GM19351 (cell line): ENCODE results near the gene RCC2.

Source experiments
- ATAC-seq: cut with Tn5 transposase; IDR thresholded peaks from one replicate; pipeline ENCODE4 v1.9.1; 2021; ENCODE audit warnings: mild to moderate bottlenecking, moderate library complexity; ENCODE audit not compliant: unreplicated experiment

RCC2 gene

DNA sequence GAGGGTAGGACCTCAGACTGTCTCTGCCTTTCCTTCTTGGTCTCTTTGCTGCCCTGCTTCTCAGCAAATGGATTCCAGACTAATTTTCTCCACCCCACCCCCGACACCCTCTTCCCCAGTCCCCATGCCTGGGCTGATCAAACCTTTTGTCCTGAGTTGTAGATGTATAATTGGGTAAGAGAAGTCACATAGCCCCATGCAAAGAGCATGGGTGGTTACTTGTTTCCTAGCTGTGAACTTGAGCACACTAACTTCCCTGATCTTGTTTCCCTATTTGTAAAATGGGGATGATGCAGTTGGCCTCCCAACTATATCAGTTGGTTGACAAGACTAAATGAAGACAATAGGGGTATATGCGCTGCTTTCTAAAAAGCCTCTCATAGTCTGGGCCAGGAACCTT lies 58.3 kb downstream of the RCC2 start:
- ATAC-seq, result no peak

DNA sequence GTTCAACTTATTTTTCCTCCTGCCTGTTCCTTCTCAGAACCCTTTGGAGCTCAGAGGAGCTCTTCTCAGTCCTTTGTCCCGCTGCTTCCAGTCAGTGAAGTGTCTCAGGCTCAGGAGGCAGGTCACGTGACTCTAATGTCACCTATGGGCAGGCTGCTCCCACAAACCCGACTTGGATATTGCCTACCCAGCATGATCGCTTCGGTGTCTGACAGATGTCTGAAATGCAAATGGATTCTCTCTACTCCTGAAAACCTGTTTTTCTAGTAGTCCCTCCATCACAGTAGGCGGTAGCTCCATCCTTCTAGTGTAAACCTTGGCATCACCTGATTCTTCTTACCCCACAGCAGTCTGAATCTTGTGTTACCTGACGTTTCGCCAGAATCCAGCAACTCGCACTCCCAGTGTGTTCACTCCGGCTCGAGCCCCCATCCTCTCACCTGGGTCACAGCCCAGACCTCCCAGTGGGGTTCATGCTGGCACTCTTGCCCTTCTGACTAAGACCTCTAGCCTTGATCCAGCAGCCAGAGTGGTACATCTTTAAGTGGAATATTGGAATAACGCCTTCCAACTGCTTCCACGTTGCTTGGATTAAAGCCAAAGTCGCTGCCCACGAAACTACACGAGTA lies 62.0 kb downstream of the RCC2 start:
- no peak for ATAC-seq

DNA sequence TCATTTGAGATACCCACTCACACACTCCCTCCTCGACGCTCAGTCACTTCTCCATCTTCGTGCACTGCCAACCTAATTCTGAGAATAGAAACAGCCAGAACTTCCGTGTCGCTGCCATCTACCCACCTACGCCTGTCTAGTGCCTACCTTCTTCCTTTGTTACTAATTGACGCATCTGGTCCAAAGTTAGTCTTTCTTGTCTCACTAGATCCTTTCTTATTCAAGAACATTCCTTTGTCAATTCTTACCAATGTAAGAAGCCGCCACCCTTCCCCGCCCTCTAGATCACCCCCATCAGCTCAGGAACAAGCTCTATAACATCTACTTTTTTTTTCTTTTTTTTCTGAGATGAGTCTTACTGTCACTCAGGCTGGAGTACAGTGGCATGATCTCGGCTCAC lies 63.8 kb downstream of the RCC2 start:
- no peak for ATAC-seq

DNA sequence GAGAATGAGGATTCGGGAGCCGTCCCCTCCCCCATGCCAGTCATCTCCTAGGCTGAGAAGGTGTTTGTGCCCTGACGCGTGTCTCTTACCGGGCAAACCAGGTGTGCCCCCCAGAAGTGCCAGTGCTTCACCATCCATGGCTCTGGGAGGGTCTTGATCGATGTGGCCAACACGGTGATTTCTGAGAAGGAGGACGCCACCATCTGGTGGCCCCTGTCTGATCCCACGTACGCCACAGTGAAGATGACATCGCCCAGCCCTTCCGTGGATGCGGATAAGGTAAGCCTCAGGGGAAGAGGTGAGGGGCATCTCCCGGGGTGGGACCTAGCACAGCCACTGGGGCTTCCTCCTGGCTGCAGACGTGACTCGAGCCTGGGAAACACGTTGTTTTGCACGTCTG lies 66.5 kb downstream of the RCC2 start:
- ATAC-seq, result no peak

DNA sequence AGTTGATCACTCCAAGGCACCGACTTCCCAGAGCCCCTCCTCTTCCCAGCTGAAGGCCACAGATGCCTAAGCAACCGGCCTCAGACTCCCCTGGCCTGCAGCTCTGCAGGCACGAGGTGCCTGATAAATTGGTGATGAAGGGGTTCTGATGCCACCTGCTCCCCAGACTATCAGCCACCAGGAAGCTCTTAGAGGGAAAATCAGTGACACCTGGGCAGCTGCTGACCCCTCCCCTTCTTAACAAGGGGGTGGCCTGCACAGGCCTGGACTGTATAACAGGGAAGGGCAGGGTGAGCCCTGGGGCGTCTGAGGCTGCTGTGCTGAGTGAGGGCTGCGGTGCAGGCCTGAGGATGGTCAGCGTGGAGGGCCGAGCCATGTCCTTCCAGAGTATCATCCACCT lies 67.6 kb downstream of the RCC2 start, which contains the start of gene PADI6:
PADI6 (plus strand) TSS at position 301 of the 400 bp plus-strand sequence; CDS start at position 351, 50 bp downstream.
- ATAC-seq, result no peak

DNA sequence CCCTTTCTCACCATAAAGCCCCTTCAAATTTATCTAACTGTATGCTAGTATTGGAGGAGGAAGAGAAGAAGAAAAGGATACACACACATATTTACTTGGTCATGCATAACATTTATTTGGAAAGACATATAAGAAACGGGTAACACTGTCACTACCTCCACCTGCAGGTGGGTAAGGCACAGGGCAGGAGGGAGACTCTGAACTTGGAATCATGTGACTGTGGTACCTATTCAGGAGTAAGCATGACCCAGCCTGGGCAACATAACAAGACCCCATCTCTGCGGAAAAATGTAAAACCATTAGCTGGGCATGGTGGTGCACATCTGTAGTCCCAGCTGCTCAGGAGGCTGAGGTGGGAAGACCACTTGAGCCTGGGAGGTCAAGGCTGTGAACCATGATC lies 68.9 kb downstream of the RCC2 start:
- no peak for ATAC-seq

DNA sequence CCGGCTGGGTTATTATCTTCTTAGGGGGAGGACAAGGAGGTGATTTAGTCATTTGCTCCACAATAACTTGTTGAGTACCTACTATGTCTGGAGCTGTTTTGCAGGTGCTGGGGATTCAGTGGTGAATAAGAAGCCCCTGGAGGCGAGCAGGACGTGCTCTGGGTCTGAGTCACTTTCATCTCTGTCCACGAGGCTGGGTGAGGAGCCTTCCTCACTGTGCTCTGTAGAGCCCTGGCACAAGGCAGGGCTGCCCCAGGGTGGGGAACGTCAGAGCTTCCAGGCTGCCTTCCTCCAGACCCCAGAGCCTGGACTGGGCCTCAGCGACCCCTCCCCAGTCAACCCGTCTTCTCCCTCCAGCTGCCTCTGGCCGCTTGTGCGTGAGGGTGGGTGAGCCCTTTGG lies 70.0 kb downstream of the RCC2 start:
- ATAC-seq, result no peak

DNA sequence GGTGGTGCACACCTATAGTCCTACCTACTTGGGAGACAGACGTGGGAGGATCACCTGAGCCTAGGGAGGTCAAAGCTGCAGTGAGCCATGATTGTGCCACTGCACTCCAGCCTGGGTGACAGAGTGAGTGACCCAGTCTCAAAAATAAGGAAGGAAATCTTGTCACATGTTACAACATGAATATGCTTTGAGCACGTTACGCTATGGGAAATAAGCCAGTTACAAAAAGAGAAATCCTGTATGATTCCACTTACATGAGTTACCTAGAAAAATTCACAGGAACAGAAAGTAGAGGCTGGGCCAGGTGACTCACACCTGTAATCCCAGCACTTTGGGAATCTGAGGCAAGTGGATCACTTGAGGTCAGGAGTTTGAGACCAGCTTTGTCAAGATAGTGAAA lies 74.2 kb downstream of the RCC2 start:
- no peak for ATAC-seq

DNA sequence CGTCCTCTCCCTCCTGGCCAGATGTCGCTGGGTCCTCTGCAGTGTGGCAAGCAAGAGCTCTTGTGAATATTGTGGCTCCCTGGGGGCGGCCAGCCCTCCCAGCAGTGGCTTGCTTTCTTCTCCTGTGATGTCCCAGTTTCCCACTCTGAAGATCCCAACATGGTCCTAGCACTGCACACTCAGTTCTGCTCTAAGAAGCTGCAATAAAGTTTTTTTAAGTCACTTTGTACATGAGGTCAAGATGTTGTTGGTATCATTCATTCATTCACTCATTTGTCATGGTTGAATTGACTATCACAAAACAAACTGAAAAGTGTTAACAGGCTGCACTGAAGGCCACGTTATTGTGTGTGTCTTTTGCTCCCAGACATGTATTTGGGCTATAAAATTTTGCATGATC lies 75.7 kb downstream of the RCC2 start:
- no peak for ATAC-seq

DNA sequence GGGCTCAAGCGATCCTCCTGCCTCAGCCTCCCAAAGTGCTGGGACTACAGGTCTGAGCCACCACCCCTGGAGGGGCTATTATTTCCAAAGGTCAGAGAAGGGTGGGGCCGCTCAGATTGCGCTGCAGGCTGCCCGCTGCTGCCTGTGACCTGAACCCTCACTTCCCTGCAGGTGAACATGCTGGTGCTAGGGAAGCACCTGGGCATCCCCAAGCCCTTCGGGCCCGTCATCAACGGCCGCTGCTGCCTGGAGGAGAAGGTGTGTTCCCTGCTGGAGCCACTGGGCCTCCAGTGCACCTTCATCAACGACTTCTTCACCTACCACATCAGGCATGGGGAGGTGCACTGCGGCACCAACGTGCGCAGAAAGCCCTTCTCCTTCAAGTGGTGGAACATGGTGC lies 76.1 kb downstream of the RCC2 start:
- no peak for ATAC-seq

DNA sequence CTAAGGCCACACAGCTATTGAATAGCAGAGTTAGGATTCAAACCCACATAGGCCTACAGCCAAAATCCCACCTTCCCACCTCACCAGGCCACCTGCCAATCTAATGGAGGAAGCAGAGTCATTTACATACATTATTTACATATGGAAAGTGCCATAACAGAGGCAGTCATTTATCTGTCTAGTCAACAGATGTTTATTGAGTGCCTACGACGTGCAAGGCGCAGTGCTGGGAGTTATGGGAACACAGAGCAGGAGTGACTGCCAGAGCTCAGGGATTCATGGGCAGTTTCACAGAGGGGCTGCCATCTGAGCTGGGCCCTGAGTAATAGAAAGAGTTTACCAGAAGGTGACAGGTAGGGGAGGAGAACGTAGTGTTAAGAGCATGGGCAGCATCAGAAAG lies 77.8 kb downstream of the RCC2 start:
- ATAC-seq, result no peak

DNA sequence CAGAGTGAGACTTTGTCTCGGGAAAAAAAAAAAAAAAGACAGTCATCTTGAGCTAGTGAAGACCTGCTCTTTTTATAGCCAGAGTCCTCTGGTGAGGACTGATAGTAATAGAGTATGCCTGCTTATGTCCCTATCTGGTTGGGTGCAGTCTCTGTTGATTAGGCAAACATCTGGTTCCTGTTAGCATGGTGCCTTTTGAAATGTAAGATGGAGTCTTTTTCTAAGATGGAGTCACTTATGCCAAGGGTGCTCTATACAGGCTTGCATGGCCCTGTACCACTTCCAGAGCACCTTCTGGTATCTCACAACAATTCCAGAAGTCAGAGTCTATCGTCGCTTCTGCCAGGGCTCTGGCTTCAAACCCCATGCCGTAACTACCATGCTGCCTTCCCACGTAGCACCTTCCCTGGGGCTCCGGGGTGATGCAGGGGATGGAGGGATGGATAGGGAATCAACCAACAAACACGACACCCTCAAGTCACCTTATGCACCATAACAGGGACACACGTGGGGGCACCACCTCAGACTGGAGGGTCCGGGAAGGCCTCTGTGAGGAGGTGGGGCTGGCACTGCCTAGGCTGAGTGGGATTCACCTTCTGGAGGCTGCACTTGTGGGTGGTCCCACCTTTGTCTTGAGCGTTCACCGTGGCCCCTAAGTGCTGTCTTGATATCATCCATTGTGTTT lies 79.1 kb downstream of the RCC2 start:
- no peak for ATAC-seq

DNA sequence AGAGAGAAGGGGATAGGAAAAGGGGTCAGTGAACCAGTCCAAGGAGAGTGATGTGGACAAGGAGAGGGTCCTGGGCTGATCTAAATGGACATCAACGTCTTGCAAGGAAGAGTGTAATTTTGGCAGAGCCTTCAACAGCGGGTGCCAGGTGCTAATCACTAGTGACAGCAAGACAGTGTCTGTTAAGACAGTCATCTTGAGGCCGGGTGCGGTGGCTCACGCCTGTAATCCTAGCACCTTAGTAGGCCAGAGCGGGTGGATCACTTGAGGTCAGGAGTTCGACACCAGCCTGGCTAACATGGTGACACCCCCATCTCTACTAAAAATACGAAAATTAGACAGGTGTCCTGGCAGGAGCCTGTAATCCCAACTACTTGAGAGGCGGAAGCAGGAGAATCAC lies 79.7 kb downstream of the RCC2 start:
- no peak for ATAC-seq

DNA sequence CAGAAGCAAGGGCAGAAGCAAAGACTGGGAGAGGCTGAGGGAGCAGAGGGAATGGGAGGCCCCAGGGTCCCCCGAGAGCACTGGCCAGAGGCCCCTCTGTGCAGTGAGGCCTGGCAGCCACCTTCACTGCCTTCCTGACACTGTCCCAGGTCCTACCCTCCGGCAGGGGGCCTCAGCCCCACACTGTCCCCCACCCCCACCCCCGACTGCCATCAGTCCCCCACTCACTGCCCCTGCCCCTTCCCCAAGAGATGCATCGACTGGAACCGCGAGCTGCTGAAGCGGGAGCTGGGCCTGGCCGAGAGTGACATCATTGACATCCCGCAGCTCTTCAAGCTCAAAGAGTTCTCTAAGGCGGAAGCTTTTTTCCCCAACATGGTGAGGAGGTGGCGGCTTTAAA lies 80.4 kb downstream of the RCC2 start:
- no peak for ATAC-seq

DNA sequence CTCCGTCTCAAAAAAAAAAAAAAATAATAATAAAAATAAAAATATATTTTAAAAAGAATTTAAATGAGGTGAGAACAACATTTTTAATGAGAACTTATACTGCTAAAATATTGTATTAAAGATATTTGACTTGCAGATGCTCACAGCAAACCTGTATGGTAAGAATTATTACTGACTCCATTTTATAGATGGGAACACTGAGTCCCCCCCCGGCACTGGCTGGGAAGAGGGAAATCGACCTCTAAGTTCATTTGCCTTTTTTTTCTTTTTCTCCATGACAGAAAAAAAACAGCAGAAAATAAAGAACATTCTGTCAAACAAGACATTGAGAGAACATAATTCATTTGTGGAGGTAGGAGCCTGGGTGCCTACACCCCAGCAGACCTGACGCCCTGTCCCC lies 80.9 kb downstream of the RCC2 start:
- no peak for ATAC-seq
